ENCODE measurements around the gene LHX1. TPM values are rescaled to one million over a fixed set of nuclear protein-coding genes. Genes with fewer than 3 reads are reported as not detected.

Gene LHX1
- polyA plus RNA-seq, 1 donor from 2014 or later = 2.5 TPM

GRCh38 chr17:36938566-36939051, 1.3 kb downstream of the LHX1 start:
- Histone ChIP-seq H3K36me3 (ENCODE audit: insufficient read depth, low read length) (no peaks in the 10 kb centered on the region), H3K27me3 (ENCODE audit: insufficient read depth, low read depth, low read length) (peaks cover 100% of the 10 kb centered on the region), H3K4me3 (ENCODE audit: low read length) (peak overlapping the region; percentile 54), H3K27ac (ENCODE audit: low read length) (no peak overlapping the region), H3K9ac (ENCODE audit: low read length) (no peak overlapping the region), H4K20me1 (ENCODE audit: insufficient read depth) (no peaks in the 10 kb centered on the region), H3K4me2 (ENCODE audit: low read length) (no peak overlapping the region), H3K9me2 (ENCODE audit: insufficient read depth, low read length) (no peaks in the 10 kb centered on the region), H3F3A (ENCODE audit: insufficient read depth, low read length, poor library complexity, severe bottlenecking) (no peaks in the 10 kb centered on the region), H2AFZ (ENCODE audit: low read depth, low read length) (no peak overlapping the region), H3K79me2 (replicated peaks; ENCODE audit: insufficient read depth, low read length) (no peaks in the 10 kb centered on the region), H3K9me3 (ENCODE audit: low read length) (no peaks in the 10 kb centered on the region)
- no peak for TF ChIP-seq TAF1 (IDR thresholded peaks at IDR 0.05; ENCODE audit: low read depth)
- no peak for TF ChIP-seq SMC3 (conservative IDR thresholded peaks at IDR 0.05; ENCODE audit: poor library complexity)
- TF ChIP-seq EP300 (conservative IDR thresholded peaks at IDR 0.05; ENCODE audit: poor library complexity, severe bottlenecking) = no peak
- no peak for TF ChIP-seq EZH2 (IDR thresholded peaks at IDR 0.05; ENCODE audit: borderline replicate concordance, insufficient read depth, low read length, poor library complexity, severe bottlenecking)
- no peak for TF ChIP-seq REST (IDR thresholded peaks at IDR 0.05; ENCODE audit: borderline replicate concordance)
- TF ChIP-seq RAD21 (conservative IDR thresholded peaks at IDR 0.05) = no peak
- TF ChIP-seq CTCF (IDR thresholded peaks at IDR 0.05; ENCODE audit: poor library complexity, severe bottlenecking) = no peak
- no peak for TF ChIP-seq MXI1 (conservative IDR thresholded peaks at IDR 0.05; ENCODE audit: poor library complexity, severe bottlenecking)
- TF ChIP-seq POLR2AphosphoS5 (IDR thresholded peaks at IDR 0.05) = no peak

GRCh38 chr17:36939052-36939801, 2.0 kb downstream of the LHX1 start:
- Histone ChIP-seq H3K27me3 (ENCODE audit: insufficient read depth, low read depth, low read length) (peaks cover 100% of the 10 kb centered on the region), H3K9me2 (ENCODE audit: insufficient read depth, low read length) (no peaks in the 10 kb centered on the region), H3K9me3 (ENCODE audit: low read length) (no peaks in the 10 kb centered on the region), H3F3A (ENCODE audit: insufficient read depth, low read length, poor library complexity, severe bottlenecking) (no peaks in the 10 kb centered on the region), H3K4me3 (ENCODE audit: low read length) (peak overlapping the region; percentile 54), H3K9ac (ENCODE audit: low read length) (no peak overlapping the region), H3K36me3 (ENCODE audit: insufficient read depth, low read length) (no peaks in the 10 kb centered on the region), H2AFZ (ENCODE audit: low read depth, low read length) (no peak overlapping the region), H3K79me2 (replicated peaks; ENCODE audit: insufficient read depth, low read length) (no peaks in the 10 kb centered on the region), H3K27ac (ENCODE audit: low read length) (no peak overlapping the region), H3K4me2 (ENCODE audit: low read length) (no peak overlapping the region), H4K20me1 (ENCODE audit: insufficient read depth) (no peaks in the 10 kb centered on the region)
- peak; percentile 42 for TF ChIP-seq POLR2AphosphoS5 (IDR thresholded peaks at IDR 0.05)
- TF ChIP-seq MXI1 (conservative IDR thresholded peaks at IDR 0.05; ENCODE audit: poor library complexity, severe bottlenecking) = no peak
- peak; percentile 98 for TF ChIP-seq EZH2 (IDR thresholded peaks at IDR 0.05; ENCODE audit: borderline replicate concordance, insufficient read depth, low read length, poor library complexity, severe bottlenecking)
- no peak for TF ChIP-seq EP300 (conservative IDR thresholded peaks at IDR 0.05; ENCODE audit: poor library complexity, severe bottlenecking)
- no peak for TF ChIP-seq TAF1 (IDR thresholded peaks at IDR 0.05; ENCODE audit: low read depth)
- no peak for TF ChIP-seq REST (IDR thresholded peaks at IDR 0.05; ENCODE audit: borderline replicate concordance)
- no peak for TF ChIP-seq SMC3 (conservative IDR thresholded peaks at IDR 0.05; ENCODE audit: poor library complexity)
- TF ChIP-seq CTCF (IDR thresholded peaks at IDR 0.05; ENCODE audit: poor library complexity, severe bottlenecking) = no peak
- no peak for TF ChIP-seq RAD21 (conservative IDR thresholded peaks at IDR 0.05)
